Kidney capillary endothelial cell (primary cell): Measurements from ENCODE around the gene FLT3LG.

Source experiments
- DNase-seq: peaks from one replicate; pipeline ENCODE4 v3.0.0-alpha.2; 2018; ENCODE audit warnings: low spot score

The FLT3LG gene

DNA sequence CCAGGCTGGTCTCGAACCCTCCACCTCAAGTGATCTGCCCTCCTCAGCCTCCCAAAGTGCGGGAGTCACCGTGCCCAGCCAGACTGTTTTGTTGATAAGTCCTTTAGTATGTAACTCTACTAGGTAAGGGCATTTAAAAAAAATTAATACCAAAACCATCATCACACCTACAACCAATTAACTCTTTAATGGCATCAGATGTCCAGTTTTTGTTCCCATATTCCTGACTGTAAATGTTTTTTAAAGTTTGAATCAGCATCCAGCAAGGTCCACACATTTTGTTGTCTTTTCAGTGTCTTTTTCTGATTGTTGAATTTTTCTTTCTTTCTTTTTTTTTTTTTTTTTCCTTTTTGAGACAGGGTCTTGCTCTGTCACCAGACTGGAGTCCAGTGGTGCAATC, 44.0 kb downstream of the FLT3LG start:
- no peak for DNase-seq

DNA sequence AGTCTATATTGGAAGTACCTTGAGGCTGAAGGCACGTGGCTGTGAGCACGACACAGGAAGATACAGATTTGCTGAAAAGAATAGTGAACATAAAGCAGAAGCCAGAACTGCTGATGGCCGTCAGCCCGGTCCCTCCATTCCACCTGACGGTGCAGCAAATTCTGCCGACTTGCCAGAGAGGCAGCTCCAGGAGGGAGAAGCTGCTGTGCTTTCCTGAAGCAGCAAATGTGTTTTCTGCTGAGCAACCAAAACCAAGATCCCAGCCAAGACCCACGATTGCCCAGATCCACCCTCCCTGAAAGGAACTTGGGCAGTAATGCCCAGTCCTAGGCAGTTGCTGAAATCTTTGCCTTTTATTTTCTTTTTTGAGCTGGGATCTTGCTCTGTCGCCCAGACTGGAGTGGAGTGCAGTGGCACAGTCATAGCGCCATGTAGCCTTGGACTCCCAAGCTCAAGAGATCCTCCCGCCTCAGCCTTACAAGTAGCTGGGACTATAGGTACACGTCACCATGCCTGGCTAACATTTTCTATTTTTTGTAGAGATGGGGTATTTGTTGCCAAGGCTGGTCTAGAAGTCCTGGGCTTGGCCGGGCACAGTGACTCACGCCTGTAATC, 46.8 kb downstream of the FLT3LG start:
- no peak for DNase-seq

DNA sequence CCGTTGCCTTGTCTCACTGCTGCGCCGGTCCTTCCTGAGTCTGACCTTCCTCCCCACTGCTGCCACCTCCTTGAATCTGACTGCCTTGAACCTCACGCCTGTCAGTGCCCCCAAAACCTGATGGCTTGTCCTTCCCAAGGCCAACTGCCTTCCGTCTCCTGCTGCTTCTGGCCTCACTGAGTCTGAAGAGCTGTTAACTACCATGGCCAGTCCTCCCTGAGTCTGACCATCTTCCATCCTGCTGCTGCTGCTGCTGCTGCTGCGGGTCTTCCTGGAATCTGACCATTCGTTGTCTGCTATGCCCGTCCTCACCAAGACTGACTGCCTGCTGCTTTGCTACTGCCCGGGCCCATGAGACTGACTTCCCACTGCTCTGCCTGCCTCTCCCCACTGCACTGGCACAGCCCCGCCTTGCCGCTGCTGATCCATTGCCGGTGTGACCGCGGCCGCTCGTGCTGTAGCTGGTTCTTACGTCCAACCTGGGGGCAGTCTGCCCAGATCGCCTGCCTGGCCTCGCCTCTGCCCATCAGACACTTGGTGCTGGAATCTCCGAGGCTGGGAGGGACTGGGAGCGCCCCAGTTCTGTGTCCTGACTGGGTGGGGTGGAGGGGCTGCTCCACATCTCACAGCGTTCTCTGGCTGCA, 50.9 kb downstream of the FLT3LG start:
- no peak for DNase-seq

DNA sequence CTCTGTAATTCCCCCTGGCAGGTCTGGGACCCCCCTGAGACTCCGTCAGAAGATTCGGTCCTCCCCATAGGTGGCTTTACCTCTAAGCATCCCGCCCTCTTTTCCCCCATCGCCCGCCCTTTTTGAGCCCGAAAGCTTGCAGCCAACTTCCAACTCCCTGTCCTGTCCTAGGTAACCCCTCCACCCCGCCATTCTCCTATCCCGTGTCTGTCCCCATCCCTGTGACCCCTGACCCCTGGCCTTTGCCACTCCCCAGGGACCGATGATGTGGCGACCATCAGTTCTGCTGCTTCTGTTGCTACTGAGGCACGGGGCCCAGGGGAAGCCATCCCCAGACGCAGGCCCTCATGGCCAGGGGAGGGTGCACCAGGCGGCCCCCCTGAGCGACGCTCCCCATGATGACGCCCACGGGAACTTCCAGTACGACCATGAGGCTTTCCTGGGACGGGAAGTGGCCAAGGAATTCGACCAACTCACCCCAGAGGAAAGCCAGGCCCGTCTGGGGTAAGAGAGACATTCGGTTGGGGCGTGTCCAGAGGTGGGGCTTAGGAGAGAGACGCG, 54.3 kb downstream of the FLT3LG start:
- DNase-seq = no peak

DNA sequence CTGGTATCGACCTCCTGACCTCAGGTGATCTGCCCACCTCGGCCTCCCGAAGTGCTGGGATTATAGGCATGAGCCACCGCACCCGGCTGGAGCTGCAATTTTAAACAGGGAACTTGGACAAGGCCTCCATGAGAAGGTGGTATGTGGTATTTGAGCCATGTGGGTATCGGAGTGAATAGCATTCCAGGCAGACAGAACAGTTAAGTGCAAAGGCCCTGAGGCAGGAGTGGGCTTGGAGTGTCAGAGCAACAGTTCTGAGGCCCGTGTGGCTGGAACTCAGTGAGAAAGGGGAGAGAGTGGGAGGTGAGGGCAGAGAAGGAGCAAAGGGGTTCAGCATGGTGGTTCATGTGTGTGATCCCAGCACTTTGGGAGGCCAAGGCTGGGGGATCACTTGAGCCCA, 56.7 kb downstream of the FLT3LG start:
- no peak for DNase-seq

DNA sequence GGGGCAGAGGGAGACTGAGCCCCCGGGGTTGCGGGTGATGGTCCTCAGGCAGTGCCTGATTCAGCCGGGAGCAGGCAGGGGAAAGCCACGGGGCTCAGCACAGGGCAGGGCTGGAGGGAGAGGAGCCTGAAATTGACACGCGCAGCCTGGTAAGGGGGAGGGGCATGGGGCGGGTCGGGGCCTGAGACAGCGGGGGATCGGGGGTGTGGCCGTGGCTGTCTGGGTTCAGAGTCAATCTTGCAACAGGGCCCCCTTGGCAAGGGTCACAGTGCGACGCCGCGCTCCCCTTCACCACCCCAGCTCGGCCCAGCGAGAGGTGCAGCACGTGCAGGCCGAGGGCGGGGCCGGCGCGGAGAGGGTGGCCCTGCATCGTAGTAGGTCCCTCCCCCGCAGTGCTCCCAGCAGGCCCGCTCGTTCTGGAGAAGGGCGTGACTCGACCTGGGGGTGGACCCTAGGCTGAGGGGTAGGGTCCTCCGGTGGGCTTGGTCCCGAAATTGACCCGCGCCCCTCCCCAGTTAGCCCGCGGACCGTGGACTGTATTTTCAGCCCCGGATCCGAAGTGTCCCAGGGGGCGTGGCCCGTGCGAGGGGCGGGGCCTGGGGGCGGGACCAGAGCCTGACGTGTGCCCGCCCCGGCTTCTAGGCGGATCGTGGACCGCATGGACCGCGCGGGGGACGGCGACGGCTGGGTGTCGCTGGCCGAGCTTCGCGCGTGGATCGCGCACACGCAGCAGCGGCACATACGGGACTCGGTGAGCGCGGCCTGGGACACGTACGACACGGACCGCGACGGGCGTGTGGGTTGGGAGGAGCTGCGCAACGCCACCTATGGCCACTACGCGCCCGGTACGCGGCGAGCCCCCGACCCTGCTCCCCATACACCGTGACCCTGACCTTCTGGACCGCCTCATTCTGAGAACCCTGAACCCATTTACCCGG, 59.8 kb downstream of the FLT3LG start:
- DNase-seq = peak; percentile 57

DNA sequence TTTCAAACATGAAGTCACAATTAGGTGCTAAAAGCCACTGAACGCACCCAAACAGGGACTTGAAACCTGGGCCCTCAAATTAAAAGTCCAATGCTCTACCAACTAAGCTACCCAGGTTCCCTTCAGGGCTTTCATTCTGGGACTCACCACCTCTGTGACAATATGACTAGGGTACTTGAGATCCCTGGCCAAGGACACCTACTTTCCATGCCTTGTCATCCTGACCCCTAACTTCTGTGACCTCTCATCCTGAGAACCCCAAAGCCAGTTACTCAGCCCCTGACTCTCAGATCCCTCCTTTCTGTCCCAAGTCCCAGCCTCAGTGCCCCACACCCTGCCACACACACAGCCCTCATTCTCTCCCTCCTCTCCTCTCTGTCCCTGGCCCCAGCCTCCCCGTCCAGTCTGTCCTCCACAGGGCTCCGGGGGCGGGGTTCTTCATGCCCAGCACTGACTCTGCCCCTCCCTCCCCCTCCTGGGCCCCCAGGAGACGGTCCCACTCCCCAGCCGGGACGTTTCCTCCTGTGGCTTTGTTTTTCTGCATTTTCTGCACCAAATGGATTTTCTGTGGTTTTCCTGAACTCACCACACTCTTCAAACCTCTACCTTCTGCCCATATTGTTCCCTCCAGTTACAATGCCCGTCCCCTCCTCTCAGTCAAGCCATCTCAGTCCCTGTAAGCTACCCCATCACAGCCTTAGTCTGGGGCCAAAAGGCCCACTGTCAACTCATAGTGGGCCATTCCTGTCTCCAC, 60.8 kb downstream of the FLT3LG start:
- DNase-seq = no peak
